Muscle of leg (tissue), 11 donors: ENCODE measurements around the gene AGR3. TPM values are rescaled to one million over a fixed set of nuclear protein-coding genes. Genes with fewer than 3 reads are reported as not detected.

Experiments
- DNase-seq: peaks from one replicate; pipeline ENCODE4 v3.0.0; 2013
- H3K27ac ChIP-seq: one replicate; pipeline ENCODE4 v1.5.1; 2013; ENCODE audit warnings: mild to moderate bottlenecking, low read length, control low read depth
- H3K27me3 ChIP-seq: one replicate; pipeline ENCODE4 v1.6.1; 2013; ENCODE audit warnings: low read length; ENCODE audit not compliant: control insufficient read depth, insufficient read depth
- H3K36me3 ChIP-seq: one replicate; pipeline ENCODE4 v1.6.1; 2013; ENCODE audit warnings: low read length; ENCODE audit not compliant: control insufficient read depth, insufficient read depth
- H3K4me1 ChIP-seq: one replicate; pipeline ENCODE4 v1.6.1; 2013; ENCODE audit warnings: low read length; ENCODE audit not compliant: control insufficient read depth, insufficient read depth
- H3K4me3 ChIP-seq: one replicate; pipeline ENCODE4 v1.5.1; 2013; ENCODE audit warnings: low read length, control low read depth
- H3K9me3 ChIP-seq: replicated peaks from 2 replicates; pipeline ENCODE4 v1.6.1; 2013; ENCODE audit warnings: low read depth, low read length; ENCODE audit not compliant: control insufficient read depth
- WGBS: methylation state at CpG from one replicate; pipeline ENCODE4 v1.1.5; 2013; ENCODE audit warnings: missing lambda C conversion rate; ENCODE audit not compliant: insufficient coverage; 5-methylcytosine and 5-hydroxymethylcytosine counted together
- polyA plus RNA-seq, 8 donors: library from polyadenylated mRNA; unstranded; fragments of 120-200 nt; gene quantifications; one replicate each; pipeline versions ENCODE4 v1.2.1 to v1.2.3, GENCODE V29; 2013; ENCODE audit warnings: inconsistent platforms in 1 of 8, low replicate concordance in 1 of 8; ENCODE audit not compliant: insufficient read length in 8 of 8, insufficient read depth in 1 of 8
- total RNA-seq: library from RNA; stranded (reverse); fragments of 120-200 nt; gene quantifications from one replicate; pipeline ENCODE4 v1.2.4, GENCODE V29; 2013

Gene AGR3
- total and polyA plus RNA-seq, 9 donors, result 0.27 to 9.1 (median 1.1) TPM; not detected in 6

DNA sequence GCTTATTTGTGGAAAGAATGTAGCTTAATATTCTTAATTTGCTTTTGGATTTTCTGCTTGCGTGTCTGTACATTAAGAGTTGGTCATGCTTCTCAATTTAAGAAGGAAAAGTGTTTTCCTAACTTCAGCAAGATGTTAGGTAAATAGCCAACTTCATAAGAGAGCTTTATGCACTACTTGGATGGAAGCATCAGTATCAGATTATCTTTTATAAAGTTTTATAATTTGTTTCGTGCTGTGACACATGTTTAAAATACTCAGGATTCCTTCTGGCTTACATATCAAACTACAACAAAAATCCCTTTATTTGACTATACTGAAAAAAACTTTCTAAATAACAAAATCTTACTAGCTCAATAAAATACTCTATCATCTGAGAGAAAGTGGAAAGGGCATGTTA, 42.1 kb downstream of the AGR3 start:
- Histone ChIP-seq H3K27me3 (no peaks in the 10 kb centered on the region), H3K4me3 (no peak overlapping the region), H3K9me3 (no peaks in the 10 kb centered on the region), H3K4me1 (no peaks in the 10 kb centered on the region), H3K27ac (no peak overlapping the region), H3K36me3 (no peaks in the 10 kb centered on the region)
- DNase-seq, result peak; percentile 8
- no CpG with 5 or more reads among the region's 2 CpGs for WGBS

DNA sequence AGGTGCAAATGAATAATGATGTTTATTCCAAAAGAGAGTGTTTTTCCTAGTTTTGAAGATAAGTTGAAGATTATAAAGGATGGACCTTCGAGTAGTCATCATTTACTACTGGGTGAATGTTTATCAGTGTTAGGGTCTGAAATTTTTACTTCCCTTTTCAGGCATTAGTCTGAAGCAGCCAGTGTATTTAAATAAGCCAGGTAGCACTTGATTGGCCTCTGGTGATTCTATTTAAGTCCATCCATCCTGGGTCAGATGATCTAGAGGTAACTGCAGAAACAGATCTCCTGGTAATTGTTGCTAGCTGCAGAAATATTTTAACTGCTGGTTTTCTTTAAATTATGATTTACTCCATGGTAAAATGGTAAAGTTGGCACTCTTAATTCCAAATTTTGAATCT, 42.9 kb downstream of the AGR3 start:
- no CpG with 5 or more reads among the region's 1 CpG for WGBS
- Histone ChIP-seq H3K36me3 (no peaks in the 10 kb centered on the region), H3K4me1 (no peaks in the 10 kb centered on the region), H3K9me3 (no peaks in the 10 kb centered on the region), H3K27me3 (no peaks in the 10 kb centered on the region), H3K27ac (no peak overlapping the region), H3K4me3 (no peak overlapping the region)
- DNase-seq, result no peak

DNA sequence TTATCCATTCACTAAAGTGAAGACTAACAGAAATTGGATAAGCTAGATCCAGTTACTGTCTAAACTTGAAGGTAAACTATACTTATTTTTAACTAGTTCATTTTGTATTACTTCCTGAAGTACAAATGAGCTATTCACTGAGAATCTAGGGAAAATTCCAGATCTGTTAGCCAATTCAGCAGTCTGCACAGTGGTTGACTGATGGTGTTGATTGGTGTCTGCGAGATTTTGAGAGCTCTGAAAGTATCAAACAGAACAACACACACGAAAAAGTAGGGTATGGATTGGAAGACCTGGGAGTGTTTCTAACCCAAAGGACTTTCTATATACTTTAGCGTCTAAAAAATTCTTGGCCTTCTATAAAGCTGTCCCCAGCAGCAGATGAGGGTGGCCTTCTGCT, 43.4 kb downstream of the AGR3 start:
- Histone ChIP-seq H3K4me1 (no peaks in the 10 kb centered on the region), H3K36me3 (no peaks in the 10 kb centered on the region)
- WGBS, result no CpG with 5 or more reads among the region's 3 CpGs

DNA sequence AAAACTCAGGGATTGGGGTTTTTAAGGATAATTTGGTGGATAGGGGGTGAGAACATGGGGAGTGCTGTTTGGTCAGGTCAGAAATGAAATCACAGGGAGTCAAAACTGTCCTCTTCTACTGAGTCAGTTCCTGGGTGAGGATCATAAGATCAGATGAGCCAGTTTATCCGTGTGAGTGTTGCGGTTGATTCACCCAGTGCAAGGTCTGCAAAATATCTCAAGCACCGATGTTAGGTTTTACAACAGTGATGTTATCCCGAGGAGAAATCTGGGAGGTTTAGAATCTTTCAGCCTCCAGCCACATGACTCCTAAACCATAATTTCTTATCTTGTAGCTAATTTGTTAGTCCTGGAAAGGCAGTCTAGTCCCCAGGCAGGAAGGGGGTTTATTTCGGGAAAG, 45.3 kb downstream of the AGR3 start:
- WGBS, result no CpG with 5 or more reads among the region's 5 CpGs

More for the DNA sequence above, 43.4 kb downstream of the AGR3 start:
- Histone ChIP-seq H3K9me3 (no peaks in the 10 kb centered on the region), H3K27ac (no peak overlapping the region), H3K27me3 (no peaks in the 10 kb centered on the region), H3K4me3 (no peak overlapping the region)
- DNase-seq, result no peak

DNA sequence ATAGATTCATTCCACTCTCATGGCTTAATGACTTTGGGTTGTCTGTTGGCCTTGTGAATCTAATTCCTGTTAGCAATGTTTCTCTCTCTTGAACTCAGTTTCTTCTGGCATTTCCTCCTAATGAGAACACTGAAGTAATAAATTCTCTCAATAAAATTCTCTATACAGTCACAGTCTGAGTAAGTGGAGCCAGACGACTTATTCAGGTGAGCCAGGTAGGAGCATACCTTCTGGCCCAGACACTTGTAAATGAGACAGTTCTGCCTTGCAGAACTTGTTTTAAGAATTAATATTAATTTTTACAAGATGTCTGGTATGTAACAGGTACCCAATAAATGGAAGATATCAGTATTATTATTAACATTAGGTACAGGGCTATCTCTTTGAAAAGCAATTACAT, 48.4 kb downstream of the AGR3 start:
- WGBS, result no CpG with 5 or more reads among the region's 1 CpG
- no peaks in the 10 kb centered on the region for H3K27me3 ChIP-seq
- no peaks in the 10 kb centered on the region for H3K9me3 ChIP-seq
- no peak overlapping the region for H3K27ac ChIP-seq
- no peak overlapping the region for H3K4me3 ChIP-seq
- no peaks in the 10 kb centered on the region for H3K4me1 ChIP-seq
- no peak for DNase-seq
- H3K36me3 ChIP-seq, result no peaks in the 10 kb centered on the region

More for the DNA sequence above, 45.3 kb downstream of the AGR3 start:
- no peak overlapping the region for H3K4me3 ChIP-seq
- H3K27me3 ChIP-seq, result no peaks in the 10 kb centered on the region
- no peaks in the 10 kb centered on the region for H3K36me3 ChIP-seq
- no peaks in the 10 kb centered on the region for H3K9me3 ChIP-seq
- H3K27ac ChIP-seq, result no peak overlapping the region
- H3K4me1 ChIP-seq, result no peaks in the 10 kb centered on the region
- no peak for DNase-seq

DNA sequence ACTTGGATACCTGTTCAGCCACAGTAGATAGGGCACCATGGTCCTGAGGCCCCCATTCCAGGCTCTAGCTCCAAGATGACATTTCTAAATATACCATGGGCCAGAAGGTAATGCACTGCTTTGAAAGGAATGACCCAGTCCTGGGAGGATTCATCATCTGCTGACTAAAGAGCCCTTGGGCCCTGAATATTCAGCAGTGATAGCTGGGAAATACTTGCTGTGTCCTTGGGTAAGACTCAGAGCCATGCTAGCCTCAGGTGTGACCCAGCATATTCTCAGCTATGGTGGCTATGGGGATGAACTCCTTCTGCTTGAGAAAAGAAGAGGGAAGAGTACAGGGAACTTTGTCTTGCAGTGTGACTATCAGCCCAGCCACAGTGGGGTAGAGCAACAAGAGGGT, 55.7 kb downstream of the AGR3 start:
- H3K36me3 ChIP-seq, result no peaks in the 10 kb centered on the region
- no peak overlapping the region for H3K4me3 ChIP-seq
- H3K4me1 ChIP-seq, result no peaks in the 10 kb centered on the region

DNA sequence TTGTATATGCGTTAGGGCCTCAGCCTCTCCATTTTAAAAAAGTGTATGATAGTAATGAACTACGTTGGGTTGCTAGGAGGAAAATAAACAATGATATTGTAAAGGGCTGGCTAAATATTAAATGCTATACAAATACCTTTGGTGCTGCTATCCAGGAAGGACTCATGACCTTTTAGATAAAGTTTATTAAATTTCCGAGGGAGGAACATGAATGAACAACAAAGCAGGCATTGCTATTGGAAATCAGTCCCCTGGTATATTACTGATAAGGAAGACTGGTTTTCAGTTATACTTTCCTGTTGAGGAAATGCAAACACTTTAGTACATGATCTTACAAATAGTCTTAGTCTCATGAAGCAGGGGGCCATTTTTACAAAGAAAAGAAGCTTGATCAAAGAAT, 59.8 kb downstream of the AGR3 start:
- no peak for DNase-seq
- no CpG with 5 or more reads among the region's 3 CpGs for WGBS

More for the DNA sequence above, 55.7 kb downstream of the AGR3 start:
- no peaks in the 10 kb centered on the region for H3K9me3 ChIP-seq
- H3K27ac ChIP-seq, result no peak overlapping the region
- no peak for DNase-seq
- no peaks in the 10 kb centered on the region for H3K27me3 ChIP-seq

DNA sequence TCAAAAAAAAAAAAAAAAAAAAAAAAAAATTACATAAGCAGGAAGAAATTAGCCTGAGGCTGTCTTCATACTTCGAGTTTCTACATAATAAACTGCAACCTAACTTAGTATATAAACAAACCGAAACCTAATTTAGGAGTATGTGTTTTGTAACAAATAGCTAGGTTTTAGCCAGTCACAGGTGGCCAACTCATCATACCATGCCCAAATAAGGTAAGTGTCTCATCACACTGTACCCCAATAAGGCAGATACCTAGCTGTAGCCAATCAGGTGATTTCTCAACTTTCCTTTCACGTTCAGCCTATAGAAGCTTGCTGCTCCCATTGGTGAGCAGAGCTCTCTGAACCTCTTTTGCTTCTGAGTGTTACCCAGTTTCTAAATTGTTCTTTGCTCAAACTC, 63.1 kb downstream of the AGR3 start:
- no peak for DNase-seq
- 85% methylated on average over 1 of the region's 3 CpGs for WGBS
- no peak overlapping the region for H3K4me3 ChIP-seq

More for the DNA sequence above, 59.8 kb downstream of the AGR3 start:
- Histone ChIP-seq H3K4me3 (no peak overlapping the region), H3K4me1 (no peaks in the 10 kb centered on the region), H3K9me3 (no peaks in the 10 kb centered on the region), H3K27me3 (no peaks in the 10 kb centered on the region), H3K27ac (no peak overlapping the region), H3K36me3 (no peaks in the 10 kb centered on the region)

DNA sequence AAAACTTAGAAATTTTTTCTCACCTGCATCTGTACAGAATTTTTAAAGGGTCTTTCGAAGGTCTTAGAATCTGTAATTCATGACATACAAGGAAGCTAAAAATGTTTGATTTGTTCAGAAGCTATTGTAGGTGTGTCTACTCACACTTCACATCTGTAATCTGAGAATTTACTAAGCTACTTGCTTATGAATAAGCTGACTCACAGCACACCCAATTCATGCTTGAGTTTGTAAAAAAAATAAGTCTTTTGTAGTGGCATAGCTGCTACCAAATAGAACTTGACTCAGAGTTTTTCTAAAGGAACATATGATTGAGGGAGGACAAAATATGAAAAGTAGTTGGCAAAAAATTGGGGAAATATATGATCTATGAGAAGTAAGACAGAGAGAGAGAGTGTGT, 64.2 kb downstream of the AGR3 start:
- no peak for DNase-seq
- no peak overlapping the region for H3K4me3 ChIP-seq
- H3K9me3 ChIP-seq, result no peaks in the 10 kb centered on the region
- H3K27ac ChIP-seq, result no peak overlapping the region
- H3K27me3 ChIP-seq, result no peaks in the 10 kb centered on the region
- H3K36me3 ChIP-seq, result no peaks in the 10 kb centered on the region
- H3K4me1 ChIP-seq, result no peaks in the 10 kb centered on the region
- no CpG with 5 or more reads among the region's 1 CpG for WGBS

More for the DNA sequence above, 63.1 kb downstream of the AGR3 start:
- Histone ChIP-seq H3K36me3 (no peaks in the 10 kb centered on the region), H3K27me3 (no peaks in the 10 kb centered on the region), H3K4me1 (no peaks in the 10 kb centered on the region), H3K27ac (no peak overlapping the region), H3K9me3 (no peaks in the 10 kb centered on the region)

DNA sequence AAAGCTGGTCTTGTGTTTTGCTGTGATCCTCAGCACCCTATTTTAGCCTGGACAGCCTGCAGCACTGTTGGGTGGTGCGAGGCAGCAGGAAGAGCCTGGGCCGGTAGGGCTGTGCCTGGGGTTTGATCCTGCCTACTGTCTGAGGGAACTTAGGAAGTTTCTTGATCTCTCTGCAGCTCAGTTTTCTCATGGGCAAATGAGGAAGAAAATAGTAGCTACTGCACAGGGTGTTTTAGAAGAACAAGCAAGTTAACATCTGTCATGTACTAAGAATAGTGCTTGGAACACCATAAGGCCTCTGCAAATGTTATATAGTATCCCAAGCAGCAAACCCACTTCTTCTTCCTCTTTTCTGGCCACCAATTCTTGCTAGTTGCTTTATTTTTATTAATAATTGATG, 65.0 kb downstream of the AGR3 start:
- Histone ChIP-seq H3K4me3 (no peak overlapping the region), H3K4me1 (no peaks in the 10 kb centered on the region), H3K9me3 (no peaks in the 10 kb centered on the region), H3K36me3 (no peaks in the 10 kb centered on the region), H3K27me3 (no peaks in the 10 kb centered on the region), H3K27ac (no peak overlapping the region)
- WGBS, result 49% methylated on average over 2 of the region's 2 CpGs
- DNase-seq, result peak; percentile 68

DNA sequence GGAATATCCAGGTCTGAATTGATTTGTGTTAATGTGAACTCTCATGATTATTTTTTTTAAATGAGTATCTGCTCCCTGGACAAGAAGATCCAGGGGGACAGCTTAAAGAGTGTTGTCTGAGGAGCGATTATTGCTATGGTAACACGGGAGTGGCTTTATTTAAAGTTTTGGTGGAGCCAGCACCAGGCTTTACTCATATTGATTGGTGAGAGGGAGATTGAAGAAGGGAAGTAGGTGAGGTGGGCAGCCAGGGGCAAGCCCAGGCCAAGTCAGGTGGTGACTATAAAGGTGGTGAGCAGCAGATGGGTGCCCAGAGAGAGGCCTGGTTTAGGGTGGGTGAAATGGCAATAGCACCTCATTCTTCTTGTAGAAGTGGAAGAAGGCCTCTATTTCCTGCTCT, 66.8 kb downstream of the AGR3 start:
- Histone ChIP-seq H3K36me3 (no peaks in the 10 kb centered on the region), H3K4me1 (no peaks in the 10 kb centered on the region), H3K9me3 (no peaks in the 10 kb centered on the region), H3K4me3 (no peak overlapping the region), H3K27ac (no peak overlapping the region), H3K27me3 (no peaks in the 10 kb centered on the region)
- DNase-seq, result no peak
- 90% methylated on average over 2 of the region's 2 CpGs for WGBS
